HG03439 (cell line): ENCODE measurements around the gene CFAP99.

Experiments used
- ATAC-seq: cut with Tn5 transposase; IDR thresholded peaks from one replicate; pipeline ENCODE4 v1.9.1; 2021; ENCODE audit warnings: mild to moderate bottlenecking, moderate library complexity; ENCODE audit not compliant: unreplicated experiment

Gene CFAP99

DNA sequence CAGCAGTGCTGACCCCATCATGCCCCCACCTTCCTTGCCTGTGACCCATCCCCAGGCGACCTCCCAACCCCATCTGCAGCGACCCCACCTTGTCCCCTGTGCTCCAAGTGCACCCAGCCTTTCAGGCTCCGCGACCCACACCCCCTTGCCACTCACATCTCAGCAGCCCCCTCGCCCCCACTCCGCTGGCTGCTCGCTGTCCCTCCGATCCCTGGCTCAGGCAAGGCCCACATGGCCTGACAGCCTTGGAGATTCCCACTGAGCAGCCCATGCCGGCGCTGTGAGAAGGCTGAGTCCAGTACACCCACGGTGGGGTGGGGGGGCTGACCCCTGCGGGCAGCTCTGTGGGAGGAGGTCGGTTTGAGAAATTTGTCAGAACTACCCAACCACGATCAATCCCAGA is 9.4 kb upstream of the CFAP99 start:
- ATAC-seq = no peak

DNA sequence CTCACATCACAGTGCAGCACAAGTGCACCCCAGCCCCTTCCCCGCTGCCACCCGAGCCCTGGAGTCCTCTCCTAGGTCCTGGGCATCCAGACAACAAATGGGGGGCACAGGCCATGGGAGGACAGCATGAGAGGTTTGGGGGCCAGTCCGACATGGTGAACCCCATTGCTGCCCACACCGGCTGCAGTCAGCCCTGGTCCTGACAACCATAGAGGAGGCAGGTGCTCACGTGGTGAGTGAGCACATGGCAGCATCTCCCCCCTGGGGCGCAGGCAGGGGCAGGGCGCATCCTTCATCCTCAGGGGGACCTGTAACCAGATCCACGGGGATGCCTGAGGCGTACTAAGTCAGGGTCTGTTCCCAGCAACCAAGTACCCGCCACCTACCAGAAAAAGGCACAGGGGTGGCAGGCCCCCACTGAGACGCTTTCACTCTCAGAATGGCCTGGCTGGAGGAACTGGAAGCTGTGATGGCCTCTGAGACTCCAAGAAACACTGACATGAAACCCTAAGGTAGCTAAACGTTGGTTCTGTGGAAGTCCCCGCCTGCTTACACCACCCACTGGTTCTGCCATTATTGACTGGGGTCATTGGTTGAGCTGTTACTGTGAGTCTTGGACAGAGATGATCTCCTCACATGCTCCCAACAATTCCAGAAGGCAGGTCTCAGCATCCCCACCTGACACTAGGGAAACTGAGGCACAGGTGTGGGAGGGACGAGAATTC is 6.8 kb upstream of the CFAP99 start:
- ATAC-seq = no peak

DNA sequence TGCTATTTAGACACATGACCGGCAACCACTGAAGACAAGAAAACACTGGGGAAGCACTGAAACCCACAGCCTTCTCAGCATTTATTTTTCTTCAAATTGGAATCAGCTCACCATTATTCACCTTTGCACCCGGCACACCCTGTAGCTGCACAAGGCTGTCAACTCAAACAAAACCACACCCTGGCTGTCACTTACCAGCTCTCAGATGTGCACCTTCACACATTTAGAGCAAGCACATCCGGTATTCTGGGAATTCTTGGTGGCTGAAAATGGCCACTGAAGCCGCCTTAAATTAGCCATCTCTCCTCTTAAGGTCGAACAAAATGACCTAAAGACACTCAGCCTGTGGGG is 6.2 kb upstream of the CFAP99 start:
- peak; percentile 30 for ATAC-seq

DNA sequence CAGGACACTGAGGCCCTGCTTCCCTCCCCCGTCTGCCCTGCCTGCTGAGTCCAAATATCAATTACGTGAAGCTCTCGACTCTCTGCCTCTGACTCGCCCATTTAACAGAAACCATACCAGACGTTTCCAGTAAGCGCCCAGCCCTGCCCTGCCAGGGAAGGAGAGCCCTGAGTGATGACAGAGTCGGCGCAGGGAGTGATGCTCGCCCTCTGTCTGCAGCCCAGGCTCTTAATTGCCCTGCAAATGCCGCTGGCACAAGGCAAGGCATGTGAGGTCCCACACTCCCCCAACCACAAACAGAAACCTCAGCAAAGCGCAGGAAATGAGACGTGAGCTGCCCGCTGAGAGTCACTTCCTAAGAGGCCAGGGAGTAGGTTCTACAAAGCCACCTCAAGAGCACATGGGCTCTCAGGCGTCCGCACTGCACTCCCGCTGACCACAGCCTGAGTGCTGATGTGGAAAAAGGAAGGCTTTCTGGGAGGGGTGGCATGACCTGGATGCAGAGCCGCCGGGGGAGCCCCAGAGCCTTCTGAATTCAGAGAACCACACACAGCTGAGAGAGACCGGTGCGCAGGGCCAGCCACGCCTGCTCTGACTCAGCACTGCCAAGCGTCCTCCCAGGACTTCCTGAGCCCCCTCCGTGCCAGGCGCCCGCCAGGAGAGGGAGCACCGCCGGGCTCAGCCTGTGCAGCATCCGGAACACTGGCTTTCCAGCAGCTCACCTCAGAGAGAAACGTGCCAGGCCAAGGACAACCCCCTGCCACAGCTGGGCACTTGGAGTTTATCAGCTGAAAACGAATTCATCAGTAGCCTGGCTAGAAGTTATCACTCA is 5.7 kb upstream of the CFAP99 start:
- peak; percentile 50 for ATAC-seq

DNA sequence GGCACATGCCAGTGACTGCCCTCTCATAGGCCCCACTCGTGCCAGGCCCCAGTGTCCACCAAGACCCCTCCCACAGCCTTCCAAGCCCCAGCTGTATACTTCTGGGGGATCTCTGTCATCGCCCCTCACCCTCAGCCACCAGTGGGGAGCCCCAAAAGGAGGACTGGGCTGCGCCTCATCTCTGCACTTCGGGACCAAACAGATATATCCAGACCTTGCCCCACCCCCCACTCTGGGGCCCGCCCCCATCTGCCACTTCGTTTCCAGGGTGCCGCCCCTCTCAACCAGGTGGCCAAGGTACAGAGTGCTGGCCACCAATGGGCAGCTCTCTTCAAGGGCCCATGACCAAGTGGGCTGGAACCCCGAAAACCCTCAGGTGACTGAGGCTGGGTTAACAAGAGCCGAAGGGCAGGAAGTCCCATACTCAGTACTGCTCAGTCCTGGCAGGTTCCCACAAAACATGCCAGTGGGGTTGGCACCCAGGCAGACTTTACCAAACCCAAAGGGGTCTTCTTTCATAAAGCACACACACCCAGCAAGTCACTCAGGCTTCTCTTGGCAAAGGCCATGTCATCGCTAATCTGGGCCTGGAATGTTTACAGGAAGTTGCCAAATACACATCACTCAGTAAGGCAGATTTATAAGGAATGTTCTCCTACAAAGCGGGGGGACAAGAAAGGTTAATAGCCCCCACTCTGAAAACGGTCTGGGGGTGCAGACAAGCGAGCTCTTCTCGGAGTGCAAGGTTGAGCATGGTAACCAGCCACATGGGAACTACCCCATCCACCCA is 4.7 kb upstream of the CFAP99 start:
- ATAC-seq = no peak

DNA sequence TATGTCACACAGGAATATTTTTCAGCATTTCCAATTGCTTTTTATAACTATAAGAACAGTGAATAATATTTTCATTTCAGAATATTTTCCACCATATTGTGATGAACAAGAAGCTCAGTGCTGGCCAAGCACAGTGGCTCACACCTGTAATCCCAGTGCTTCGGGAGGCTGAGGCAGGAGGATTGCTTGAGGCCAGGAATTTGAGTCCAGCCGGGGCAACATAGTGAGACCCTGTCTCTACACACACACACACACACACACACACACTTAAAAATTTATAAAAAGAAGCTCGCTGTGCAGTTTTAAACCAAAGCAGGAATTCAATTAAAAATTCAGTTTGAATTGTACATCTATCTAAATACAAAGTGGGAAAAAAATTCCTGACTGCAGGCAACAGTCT is 3.5 kb upstream of the CFAP99 start:
- ATAC-seq = no peak

DNA sequence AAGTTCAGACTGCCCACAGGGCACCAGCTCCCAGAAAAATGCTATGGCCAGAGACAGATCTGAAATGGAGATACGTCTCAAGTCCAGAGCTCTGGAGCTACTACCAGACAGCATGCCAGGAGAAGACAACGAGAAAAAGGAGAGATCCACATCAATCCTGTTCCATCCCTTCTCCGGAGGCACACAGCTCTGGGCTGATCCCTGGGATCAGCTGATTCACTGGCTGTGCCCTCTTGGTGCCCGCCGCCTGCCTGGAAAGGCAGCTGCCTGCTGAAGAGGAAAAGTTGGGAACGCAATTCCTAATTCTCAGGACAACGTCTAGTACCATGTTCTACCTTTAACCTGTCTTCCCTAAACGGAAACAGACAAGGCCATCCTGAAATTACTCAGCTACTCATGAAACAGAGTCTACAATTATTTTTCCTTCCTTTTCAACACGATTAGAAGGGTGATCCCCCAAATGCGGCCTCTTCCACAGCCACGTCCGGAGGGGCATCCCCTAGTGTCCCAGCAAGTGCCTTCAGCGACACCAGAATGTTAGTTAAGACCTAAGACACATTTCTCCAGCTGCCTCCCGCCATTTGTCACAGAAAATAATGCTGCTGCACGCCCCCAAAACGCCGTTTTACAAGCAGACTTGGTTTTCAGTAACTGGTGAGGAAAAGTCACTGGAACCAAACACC is 2.7 kb upstream of the CFAP99 start:
- ATAC-seq = no peak

DNA sequence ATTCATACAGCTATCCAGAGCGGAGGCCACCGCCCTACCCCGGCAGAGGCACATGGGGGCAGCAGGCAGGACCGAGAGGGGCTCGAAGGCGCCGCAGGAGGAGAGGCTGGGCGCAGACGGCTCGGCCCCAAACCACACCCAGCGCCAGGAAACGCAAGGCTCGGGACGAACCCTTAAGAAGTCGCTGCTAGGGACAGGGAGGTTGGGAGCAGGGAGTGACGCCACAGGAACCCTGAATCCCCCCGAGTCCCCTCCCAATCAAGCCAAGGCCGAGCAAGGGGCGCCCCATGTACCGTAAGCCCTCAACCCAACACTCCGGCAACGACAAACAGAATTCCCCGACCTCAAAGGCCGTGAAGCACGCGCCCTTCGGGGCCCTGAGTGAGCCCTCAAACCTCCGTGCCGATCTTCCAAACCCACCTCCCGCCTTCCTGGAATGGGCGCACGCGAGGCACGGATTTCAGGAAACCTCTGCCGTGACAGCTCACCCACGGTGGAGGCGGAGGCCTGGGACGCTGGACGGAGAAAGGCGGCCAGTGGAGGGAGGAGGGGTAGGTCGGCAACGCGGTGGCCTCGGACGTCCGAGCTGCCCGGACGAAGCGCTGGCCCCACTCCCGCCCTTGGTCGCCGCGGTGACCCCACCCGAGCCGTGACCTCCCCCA is 2.1 kb upstream of the CFAP99 start:
- no peak for ATAC-seq

DNA sequence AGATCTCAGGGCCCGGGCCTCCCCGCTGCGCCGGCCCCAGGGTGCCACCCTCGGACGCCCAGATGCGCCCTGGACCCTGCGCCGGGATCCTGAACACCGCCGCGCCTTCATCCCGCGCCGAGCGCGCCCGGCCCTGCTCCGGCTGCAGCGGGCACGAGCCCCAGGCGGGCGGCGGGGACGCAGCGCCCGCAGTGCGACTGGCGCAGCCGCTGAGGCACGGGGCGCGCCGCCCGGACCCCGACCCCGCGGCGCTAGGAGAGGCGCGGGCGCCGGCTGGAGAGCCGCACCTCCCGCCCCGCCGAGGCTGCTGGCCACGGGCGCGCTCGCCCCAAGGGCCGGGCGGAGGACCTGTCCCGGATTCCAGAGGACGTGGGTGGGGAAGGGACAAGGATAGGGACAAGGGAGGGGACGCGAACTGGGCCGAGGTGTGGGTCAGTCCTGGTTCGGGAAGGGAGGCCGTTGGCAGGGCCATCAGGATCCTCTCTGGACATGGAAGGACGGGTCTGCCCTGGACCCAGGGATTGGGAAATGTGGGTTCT is 1.5 kb upstream of the CFAP99 start:
- ATAC-seq = no peak

DNA sequence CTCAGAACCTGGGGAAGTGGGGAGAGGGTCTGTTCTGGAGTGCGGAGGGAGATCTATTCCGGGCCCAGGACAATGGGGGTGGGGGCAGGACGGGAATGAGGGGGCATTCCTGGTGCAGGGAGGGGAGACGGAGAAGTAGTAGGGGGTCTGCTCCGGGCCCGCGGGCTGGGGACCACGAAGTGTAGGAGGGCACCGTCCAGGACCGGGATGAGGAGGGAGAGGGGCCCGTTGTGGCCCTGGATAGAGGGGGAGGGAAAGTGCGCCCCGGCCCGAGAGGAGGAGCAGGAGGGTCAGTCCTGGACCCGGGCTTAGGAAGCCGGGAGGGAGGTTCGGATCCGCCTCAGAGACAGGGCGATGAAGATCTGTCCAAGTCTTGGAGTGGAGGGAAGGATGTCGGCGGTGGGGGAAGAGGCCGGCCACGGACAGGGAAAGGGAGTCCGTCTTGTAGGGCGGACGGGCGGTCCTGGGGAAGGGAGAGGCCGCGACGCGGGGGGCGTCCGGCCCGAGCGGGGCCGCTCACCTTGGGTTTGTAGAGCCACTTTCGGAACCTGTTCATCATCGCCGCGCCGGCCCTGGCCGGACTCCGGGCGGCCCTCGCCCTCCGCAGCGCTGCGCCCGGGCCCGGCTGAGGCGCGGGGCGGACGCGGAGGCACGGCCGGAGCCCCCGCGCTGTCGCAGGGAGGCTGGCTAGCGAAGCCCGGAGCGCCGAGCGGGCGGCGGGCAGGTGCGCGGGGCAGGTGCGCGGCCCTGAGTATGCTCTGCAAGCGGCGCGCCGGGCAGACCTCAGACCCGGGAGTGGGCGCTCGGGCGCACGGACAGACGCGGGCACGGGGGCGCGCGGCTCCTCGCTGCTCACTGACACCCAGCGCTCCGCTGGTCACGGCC is 748 bp upstream of the CFAP99 start, which contains the start of gene ZFYVE28:
TSS of gene ZFYVE28 (minus strand) at position 881 of the 885 bp plus-strand sequence. CDS start at position 559, 322 bp downstream.
- no peak for ATAC-seq

DNA sequence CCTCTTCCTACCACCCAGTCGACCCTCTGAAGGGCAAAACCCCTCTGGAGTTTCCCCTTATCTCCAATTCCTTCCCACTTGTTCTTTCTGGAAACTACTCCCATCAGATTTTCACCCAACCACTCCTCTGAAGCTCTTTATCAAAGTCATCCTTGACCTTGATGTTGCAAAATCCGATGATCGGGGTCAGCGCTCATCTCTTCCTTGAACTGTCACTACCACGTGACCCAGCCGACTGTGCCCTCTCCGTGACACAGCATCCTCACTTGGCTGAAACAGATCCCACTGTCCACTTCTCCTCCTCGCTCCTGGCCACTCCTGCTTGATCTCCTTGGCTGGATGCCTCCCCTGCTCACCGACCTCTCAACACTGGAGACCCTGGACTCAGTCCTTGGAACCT is 1.1 kb downstream of the CFAP99 start:
- ATAC-seq = no peak

DNA sequence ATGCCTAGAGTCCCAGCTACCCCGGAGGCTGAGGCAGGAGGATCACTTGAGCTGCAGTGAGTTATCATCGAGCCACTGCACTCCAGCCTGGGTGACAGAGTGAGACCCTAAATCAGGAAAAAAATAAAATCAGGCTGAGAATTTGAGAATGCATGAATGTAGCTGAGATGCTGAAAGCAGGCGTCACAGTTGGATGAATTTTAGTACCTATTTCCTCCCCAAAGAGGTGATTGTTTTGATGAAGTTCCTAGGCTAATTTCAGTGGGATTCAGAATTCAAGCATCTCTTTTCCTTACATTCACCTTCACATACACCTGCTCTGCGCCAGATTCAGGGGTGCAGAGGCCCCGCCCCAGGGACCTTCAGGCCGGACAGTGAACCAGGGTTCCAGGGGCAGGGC is 3.2 kb downstream of the CFAP99 start:
- ATAC-seq = no peak

DNA sequence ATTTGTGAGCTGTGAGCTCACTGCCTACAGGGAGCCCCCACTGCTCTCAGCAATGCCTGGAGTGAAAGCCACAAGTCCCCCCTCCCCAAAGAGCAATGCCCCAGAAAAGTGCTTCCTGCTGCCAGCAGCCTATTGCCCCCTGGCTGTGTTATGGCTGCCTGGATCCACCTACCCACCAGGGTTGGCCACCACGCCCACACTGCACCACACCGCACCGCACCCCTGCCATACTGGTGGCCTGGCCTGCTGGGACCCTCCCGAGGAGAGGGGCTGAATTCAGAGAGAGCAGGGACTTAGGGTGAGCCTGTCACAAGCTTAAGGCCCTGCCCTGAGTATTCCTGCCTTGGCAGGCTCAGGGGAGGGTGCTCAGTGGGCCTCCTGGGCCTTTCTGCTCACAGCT is 4.3 kb downstream of the CFAP99 start:
- ATAC-seq = no peak

DNA sequence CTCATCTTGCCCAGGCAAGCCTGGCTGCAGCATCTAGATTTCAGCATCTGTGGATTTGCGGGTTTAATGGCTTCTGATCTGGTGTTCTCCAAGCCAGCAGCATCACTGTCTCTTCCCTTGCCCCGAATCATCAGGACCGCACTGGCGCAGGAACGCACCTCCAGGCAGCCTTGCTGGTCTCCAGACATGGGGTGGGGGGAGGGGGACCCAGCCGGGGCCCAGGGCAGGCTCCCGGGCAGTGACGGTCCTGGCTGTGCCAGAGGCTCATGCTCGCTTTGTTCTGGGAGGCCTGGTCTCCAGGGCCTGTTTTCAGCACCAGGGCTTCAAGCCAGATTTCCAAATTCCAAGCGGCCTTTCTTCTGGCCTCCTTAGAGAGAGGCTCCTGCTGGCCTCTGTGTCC is 4.9 kb downstream of the CFAP99 start:
- ATAC-seq = no peak

DNA sequence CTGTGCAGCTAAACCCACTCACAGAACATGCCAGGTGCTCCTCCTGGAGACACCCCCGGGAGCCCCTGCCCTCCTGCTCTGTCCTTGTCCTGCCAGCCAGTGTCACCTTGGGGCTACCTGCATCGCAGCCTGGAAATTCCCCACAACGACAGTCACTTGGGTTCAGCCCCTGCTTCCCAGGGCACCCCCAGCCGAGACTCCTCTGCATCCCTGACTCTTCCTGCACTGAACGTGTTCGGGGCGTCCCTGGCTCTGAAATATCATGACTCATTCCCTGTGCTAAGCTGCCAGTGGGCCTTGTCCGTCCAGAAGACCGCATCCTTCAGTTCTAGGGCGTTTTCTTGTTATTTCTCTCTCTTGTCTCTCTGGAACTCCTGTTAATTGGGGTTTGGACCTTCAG is 5.8 kb downstream of the CFAP99 start:
- ATAC-seq = no peak

DNA sequence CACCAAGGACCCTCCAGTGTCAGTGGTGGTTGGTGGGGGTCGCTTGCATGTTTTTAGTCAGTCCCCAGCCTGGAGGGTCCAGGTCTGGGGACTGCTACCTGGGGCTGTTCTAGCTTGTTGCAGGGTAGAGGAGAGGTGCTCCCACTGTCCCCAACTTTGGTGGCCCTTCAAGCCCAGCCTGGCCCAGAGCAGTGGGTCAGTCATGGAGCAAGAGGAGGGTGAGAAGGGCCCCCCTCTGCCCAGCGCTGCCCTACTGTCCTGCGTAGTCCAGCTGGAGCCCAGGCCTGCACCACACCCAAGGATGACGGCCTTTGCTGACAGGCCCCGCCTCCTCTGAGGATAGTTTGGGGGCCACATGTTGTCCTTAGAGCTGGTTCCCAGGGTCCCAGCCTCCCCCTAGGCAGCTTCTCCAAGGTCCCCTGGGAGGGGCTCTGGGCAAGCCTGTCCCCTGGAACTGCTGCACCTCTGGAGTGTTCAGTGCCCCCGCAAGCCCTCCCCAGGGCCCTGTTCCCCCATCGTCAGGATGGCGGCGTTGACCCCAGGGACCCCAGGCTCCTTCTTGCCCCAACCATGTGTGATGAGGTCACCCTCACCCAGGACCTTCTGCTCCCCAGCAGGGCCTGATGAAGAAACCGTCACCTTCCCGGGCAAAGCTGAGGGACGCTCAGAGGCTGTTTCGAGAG is 6.8 kb downstream of the CFAP99 start:
- ATAC-seq = no peak

DNA sequence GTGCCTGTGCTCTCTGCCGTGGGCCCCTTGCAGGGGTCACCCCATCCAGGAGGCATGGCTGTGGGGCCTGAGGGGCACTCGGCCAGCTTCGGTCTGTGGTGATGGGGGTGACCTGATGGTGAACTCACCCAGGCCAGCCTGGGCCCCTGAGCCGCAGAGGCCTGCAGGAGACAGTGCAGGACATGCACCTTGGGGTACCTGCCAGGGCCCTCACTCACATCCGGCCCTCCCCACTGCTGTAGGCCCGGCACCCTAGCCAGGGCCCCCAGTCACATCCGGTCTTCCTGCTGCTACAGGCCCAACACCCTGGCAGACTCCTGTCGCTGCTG is 7.3 kb downstream of the CFAP99 start:
- no peak for ATAC-seq

DNA sequence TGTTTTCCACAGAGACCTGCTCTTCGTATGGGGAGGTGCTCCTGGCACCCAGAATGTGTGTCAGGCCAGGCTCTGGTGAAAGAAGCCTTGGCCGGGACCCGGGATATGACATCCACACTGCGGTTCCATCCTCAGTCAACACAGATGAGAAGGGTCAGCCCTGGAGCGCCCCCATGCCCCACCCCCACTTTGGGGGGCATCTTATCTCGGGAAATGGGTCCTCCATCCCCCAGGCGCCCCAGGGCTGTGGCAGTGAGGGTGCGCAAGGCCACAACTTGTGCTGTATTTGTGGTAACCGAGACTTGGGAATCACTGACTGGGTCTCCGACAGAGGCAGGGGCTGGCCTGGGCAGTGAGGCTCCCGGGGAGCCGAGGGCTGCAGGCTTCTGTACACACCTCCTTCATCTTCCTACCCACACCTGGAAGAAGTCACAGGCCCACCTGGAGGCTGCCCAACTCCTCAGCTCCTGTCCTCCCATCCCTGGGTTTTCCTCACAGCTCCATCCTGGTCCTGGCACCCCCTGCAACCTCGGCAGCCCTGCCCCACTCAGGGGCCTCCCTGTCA is 8.0 kb downstream of the CFAP99 start:
- no peak for ATAC-seq
